NCI-H446 (cell line): ENCODE results near the gene PRELID1.
A peak's percentile ranks its signal among the peaks of the same experiment; 100 is the strongest.
"Not testable (repeated sequence)": the region's sequence is repeated elsewhere in the genome, so short reads cannot be mapped to it uniquely, and the experiment has no call there.

Experiments
- DNase-seq, 2 experiments: peaks; one replicate each; lab custom pipeline; 2025; lab: John Stamatoyannopoulos, UW

The PRELID1 gene, protein sequence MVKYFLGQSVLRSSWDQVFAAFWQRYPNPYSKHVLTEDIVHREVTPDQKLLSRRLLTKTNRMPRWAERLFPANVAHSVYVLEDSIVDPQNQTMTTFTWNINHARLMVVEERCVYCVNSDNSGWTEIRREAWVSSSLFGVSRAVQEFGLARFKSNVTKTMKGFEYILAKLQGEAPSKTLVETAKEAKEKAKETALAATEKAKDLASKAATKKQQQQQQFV

DNA sequence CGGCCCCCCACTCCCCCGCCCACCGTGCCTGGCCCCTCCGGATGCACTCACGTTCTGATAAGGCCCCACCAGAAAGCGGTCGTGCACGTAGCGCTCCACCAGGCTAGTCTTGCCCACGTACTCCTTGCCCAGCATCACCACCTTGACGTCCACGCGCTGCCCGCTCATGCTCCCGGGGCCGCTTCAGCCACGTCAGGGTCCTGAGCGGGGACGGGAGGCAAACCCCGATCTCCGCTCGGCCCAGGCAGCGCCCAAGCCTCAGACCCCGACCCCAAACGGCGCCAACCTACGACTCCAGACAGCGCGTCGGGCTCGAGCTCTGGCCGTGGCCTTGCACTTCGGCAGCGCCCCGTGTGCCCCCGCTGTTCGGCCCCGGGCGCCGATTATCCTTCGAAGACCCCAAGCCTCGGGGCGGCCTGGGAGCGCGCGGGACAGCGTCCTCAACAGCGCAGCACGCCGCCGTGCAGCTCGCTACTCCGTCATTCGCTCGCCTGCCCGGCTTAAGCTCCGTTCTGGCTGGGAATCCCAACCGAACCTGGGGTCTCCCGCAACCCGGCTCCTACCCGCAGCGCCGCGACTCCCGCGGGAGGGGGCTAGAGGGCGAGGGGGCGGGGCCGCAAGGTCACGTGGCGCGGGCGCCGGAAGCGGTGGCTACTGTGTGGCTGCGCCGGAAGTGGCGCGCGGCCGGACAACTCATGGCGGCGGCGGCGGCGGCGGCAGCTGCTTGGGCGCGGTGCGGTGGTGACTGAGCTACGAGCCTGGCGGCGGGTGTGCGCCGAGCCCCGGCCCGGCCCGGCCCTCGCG lies at the start of gene PRELID1, which contains the start of gene RAB24:
PRELID1 (plus strand) TSS at position 679 of the 804 bp plus-strand sequence. CDS start 187 bp downstream, outside the sequence.
RAB24 (minus strand) TSS at position 599 of the 804 bp plus-strand sequence; CDS start at position 168, 431 bp downstream.
- peak; percentile 36 to 82 for DNase-seq

GRCh38 chr5:177256296-177256695 lies 47.3 kb upstream of the PRELID1 start:
- no peak for DNase-seq

- not testable (repeated sequence) for DNase-seq
These were observed 44.9 kb upstream of the PRELID1 start for GRCh38 chr5:177258711-177259110.

DNA sequence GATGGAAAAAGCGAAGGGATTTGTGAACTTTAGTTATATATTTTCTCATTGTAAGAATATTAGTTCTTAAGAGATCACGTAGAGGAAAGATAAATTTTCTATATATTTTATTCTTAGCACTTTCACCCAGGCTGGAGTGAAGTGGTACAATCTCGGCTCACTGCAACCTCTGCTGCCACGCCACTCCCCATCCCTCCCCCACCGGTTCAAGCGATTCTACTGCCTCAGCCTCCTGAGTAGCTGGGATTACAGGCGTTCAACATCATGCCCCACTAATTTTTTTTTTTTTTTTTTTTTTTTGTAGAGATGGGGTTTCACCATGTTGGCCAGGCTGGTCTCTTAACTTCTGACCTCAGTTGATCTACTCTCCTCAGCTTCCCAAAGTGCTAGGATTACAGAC lies 42.6 kb upstream of the PRELID1 start:
- no peak for DNase-seq

DNA sequence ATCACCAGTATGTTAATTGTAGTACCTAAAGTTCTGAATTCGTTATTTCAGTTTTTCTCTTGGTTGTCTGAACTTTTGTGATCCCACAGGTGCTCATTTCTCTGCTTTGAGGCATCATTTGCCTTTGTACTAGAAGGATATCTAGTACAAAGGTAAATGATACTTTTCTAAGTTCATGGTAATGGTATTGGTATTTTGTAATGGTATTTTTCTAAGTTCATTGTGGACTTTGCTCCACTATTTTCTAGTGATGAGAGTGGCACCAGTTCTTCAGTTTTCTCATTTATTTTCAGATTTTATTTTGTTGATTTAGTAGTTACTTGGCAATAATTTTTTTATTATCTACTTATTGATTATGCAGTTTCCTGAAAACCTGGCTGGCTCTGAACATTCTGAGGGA lies 42.1 kb upstream of the PRELID1 start:
- no peak for DNase-seq

GRCh38 chr5:177264178-177264577 lies 39.4 kb upstream of the PRELID1 start:
- DNase-seq = no peak

GRCh38 chr5:177265395-177265794 lies 38.2 kb upstream of the PRELID1 start:
- no peak for DNase-seq

GRCh38 chr5:177269232-177269895 lies 34.2 kb upstream of the PRELID1 start:
- DNase-seq = no peak

DNA sequence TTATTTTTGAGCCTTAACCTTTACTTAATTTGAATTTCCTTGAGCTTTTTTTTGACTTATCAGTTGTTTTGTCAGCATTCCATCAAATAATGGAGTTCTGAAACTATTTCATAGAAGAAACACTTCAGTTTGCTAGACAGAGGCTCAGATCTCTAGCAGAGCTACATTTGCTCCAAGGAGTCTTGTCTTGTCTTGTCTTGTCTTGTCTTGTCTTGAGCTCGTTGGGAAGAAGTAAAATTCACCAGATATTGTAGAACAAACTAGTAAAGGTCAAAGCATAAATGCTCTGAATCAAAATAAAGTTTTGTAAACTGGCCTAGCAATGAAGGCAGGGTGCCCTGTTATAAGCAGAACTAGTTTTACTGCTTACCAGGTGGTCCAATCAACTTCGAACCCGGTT lies 33.6 kb upstream of the PRELID1 start:
- no peak for DNase-seq

DNA sequence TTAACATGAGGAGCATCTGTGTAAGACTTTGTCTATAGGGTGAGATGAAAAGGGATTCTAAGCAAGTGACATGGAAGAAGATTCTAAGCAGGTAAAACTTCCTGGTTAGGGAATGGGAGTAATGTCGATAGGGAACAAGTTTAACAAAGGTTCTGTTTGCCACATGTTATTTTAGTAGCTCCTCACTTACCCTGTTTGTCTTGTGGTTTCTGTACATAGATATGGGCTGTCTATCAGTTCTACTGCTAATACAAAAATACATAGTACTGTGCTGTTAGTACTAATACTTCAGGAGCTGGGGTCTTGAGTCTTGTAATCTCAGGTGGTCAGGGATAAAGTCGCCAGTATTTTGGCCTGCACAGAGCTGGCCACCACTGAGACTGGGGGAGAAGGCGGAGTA lies 32.9 kb upstream of the PRELID1 start:
- DNase-seq = no peak

DNA sequence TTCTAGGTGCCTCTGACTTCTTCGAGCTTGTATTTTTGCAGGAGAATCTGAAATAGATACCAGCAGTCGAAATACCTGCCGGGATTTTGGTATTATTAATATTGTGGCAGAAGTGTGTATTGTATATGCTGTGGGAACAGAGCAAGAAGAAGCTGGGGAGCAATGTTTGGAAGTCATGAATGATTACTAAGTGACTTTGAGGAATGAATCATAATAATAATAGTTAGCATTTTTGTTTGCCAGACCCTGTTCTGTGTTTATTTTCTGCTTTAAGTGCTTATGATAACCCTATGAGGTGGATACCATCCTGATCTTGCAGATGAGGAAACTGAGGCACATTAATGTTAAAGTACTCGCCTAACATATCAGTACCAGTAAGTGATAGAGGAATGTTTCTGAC lies 32.5 kb upstream of the PRELID1 start:
- no peak for DNase-seq

- DNase-seq = no peak
These were observed 27.7 kb upstream of the PRELID1 start for GRCh38 chr5:177275883-177276282.

- DNase-seq = no peak
These were observed 26.7 kb upstream of the PRELID1 start for GRCh38 chr5:177276886-177277285.

DNA sequence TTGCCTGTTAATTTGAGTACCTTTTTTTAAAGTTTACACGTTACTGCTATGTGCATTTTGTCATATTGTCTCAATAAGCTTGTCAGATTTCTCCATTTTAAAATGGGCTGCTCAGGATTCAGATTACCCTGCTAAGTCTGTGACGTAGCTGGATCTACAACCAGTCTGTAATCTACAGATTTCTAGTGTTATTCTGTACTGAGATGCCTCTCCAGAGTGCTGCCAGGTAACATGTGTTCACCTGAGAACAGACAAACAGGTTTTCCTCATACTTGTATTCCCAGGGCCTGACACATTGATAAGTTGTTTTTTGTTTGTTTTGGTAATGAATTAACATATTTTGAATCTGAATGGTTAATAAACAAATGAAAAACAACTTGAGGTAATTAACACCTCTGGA lies 15.4 kb upstream of the PRELID1 start:
- DNase-seq = no peak

DNA sequence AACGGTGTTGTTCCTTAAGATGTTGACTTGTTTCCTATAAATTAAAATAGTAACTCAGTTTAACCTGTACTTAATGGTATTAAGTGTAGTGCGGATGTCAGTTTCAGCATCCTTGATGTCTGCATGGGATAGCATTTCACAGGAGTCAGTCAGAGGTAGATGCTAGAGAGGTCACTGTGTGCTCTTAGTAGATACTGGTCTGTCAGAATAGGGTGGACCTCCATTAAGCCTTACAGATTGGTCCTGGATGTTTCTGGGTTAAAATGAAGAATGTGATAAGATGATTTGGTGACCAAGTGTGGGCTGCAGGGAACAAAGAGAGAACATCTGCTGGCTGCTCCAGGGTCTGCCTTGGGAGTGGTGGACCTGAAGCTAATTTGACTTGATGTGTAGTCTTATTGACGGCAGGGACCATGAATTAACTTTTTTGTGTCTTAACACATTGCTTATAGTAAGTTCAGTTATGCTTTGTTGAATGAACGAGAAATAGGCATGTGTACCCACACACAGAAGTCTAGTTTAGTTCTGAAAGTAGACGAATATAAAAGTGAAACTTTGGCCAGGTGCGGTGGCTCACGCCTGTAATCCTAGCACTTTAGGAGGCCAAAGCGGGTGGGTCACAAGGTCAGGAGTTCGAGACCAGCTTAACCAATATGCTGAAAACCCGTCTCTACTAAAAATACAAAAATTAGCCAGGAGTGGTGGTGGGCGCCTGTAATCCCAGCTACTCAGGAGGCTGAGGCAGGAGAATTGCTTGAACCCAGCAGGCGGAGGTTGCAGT lies 12.6 kb upstream of the PRELID1 start:
- no peak for DNase-seq

DNA sequence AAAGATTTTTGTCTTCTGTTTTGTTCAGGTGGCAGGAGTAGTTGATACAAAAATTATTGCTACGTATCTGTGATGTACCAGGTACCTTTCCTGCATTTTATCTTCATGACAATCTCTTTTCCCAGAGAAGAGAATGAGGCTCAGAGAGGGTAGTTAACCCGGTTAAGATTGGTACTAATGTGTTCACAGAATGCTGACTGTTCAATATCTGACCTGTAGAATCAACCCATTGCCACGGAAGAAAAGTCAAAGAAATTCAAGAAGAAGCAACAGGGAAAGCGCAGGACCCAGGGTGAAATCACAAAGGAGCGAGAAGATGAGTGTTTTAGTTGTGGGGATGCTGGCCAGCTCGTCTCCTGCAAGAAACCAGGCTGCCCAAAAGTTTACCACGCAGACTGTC lies 11.9 kb upstream of the PRELID1 start:
- no peak for DNase-seq

- DNase-seq = no peak
These were observed 9.6 kb upstream of the PRELID1 start for GRCh38 chr5:177293819-177294581.

DNA sequence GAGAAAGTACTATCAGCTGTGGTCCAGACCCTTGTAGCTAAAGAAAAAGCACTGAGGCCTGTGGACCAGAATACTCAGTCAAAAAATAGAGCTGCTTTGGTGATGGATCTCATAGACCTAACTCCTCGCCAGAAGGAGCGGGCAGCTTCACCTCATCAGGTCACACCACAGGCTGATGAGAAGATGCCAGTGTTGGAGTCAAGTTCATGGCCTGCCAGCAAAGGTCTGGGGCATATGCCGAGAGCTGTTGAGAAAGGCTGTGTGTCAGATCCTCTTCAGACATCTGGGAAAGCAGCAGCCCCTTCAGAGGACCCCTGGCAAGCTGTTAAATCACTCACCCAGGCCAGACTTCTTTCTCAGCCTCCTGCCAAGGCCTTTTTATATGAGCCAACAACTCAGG lies 9.0 kb upstream of the PRELID1 start:
- peak; percentile 48 to 85 for DNase-seq

GRCh38 chr5:177295924-177296323 lies 7.7 kb upstream of the PRELID1 start:
- no peak for DNase-seq

- DNase-seq = no peak
These were observed 7.0 kb upstream of the PRELID1 start for GRCh38 chr5:177296581-177296980.

GRCh38 chr5:177297922-177298321 lies 5.7 kb upstream of the PRELID1 start:
- DNase-seq = no peak
